Left lung (tissue), 10 donors: ENCODE results near the gene VPS51. TPM values are rescaled to one million over a fixed set of nuclear protein-coding genes. Genes with fewer than 3 reads are reported as not detected.

ENCODE experiments used
- ATAC-seq: fragments of 200-7000 bp; cut with Tn5 transposase; one replicate; pipeline ENCODE4 v1.9.1; 2020; ENCODE audit warnings: moderate library complexity
- DNase-seq, 4 donors: peaks; one replicate each; pipeline ENCODE4 v3.0.0-alpha.2; 2013 to 2020
- H3K27ac ChIP-seq, 2 donors: fragments of 200-600 bp; sonication (generic) in 1 of 2; one replicate each; pipeline versions ENCODE4 v1.5.0 to v1.8.0; 2020 to 2021
- H3K27me3 ChIP-seq, 2 donors: fragments of 200-600 bp; sonication (generic) in 1 of 2; one replicate each; pipeline versions ENCODE4 v1.5.0 to v1.8.0; 2020 to 2021
- H3K36me3 ChIP-seq, 2 donors: fragments of 200-600 bp; sonication (generic) in 1 of 2; one replicate each; pipeline versions ENCODE4 v1.5.0 to v1.8.0; 2020 to 2021
- H3K4me1 ChIP-seq, 2 donors: fragments of 200-600 bp; one replicate each; pipeline ENCODE4 v1.8.0; 2021
- H3K4me3 ChIP-seq, 2 donors: fragments of 200-600 bp; sonication (generic) in 1 of 2; one replicate each; pipeline versions ENCODE4 v1.5.0 to v1.8.0; 2020 to 2021; ENCODE audit warnings: mild to moderate bottlenecking in 1 of 2
- H3K9me3 ChIP-seq, 2 donors: fragments of 200-600 bp; sonication (generic) in 1 of 2; one replicate each; pipeline versions ENCODE4 v1.5.0 to v1.8.0; 2020 to 2021
- intact Hi-C, 2 donors: fragments of 100-400 bp; cut with DNase I; formaldehyde crosslinking; loops; one replicate each; pipeline versions ENCODE4 v1.11.2 to v1.14.2; 2022
- polyA plus RNA-seq, 6 donors: library from polyadenylated mRNA; unstranded; fragments of 120-200 nt; gene quantifications; one replicate each; pipeline ENCODE4 v1.2.1, GENCODE V29; 2013; ENCODE audit not compliant: insufficient read length in 6 of 6
- total RNA-seq, 2 donors: library from RNA; stranded (reverse); fragmentation: NEBNext Ultra II Directional; extraction: Animal tissue kit (Norgen Biotek cat#: 25700); gene quantifications; one replicate each; pipeline ENCODE4 v1.2.1, GENCODE V29; 2021
- TF ChIP-seq, protein P1 (sequence below), 2 donors: fragments of 200-600 bp; sonication (generic) in 1 of 2; IDR thresholded peaks; one replicate each; pipeline versions ENCODE4 v1.5.0 to v1.8.0; 2021; ENCODE audit warnings: antibody characterized with exemption in 2 of 2
- donor health status: DM: no; HTN: yes; CAD: no.
- donor health status: DM: no; HTN: no; CAD: no.

The VPS51 gene
- total and polyA plus RNA-seq, 8 donors, result 79.4 to 143 (median 108) TPM

DNA sequence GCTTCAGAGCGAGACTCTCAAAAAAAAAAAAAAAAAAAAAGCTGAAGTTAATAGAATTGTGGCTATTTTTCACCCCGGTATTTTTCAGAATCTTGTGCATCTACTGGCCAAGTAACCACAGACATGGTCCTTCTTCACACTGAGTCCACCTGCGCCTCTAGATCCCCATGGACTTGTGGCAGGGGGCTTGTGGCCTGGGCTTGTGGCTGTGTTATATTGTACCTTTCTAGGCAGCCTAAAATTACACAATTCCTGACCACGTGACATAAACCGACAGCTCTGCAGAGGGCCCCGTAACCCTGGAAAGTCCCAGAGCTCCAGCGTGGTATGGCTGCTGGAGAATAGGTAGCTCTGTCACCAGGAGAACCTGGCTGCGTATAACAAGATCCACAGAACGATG is 26.8 kb upstream of the VPS51 start:
- intact Hi-C loops, result no loop called here
- DNase-seq (no peak), ATAC-seq (no peak)
- H3K4me3 ChIP-seq, result no peak overlapping the region
- H3K36me3 ChIP-seq, result no peaks in the 10 kb centered on the region
- no peaks in the 10 kb centered on the region for H3K9me3 ChIP-seq
- no peaks in the 10 kb centered on the region for H3K4me1 ChIP-seq
- no peak overlapping the region for H3K27ac ChIP-seq
- no peaks in the 10 kb centered on the region for H3K27me3 ChIP-seq
- TF ChIP-seq, protein P1, sequence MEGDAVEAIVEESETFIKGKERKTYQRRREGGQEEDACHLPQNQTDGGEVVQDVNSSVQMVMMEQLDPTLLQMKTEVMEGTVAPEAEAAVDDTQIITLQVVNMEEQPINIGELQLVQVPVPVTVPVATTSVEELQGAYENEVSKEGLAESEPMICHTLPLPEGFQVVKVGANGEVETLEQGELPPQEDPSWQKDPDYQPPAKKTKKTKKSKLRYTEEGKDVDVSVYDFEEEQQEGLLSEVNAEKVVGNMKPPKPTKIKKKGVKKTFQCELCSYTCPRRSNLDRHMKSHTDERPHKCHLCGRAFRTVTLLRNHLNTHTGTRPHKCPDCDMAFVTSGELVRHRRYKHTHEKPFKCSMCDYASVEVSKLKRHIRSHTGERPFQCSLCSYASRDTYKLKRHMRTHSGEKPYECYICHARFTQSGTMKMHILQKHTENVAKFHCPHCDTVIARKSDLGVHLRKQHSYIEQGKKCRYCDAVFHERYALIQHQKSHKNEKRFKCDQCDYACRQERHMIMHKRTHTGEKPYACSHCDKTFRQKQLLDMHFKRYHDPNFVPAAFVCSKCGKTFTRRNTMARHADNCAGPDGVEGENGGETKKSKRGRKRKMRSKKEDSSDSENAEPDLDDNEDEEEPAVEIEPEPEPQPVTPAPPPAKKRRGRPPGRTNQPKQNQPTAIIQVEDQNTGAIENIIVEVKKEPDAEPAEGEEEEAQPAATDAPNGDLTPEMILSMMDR (IDR thresholded peaks at IDR 0.05), result no peak

DNA sequence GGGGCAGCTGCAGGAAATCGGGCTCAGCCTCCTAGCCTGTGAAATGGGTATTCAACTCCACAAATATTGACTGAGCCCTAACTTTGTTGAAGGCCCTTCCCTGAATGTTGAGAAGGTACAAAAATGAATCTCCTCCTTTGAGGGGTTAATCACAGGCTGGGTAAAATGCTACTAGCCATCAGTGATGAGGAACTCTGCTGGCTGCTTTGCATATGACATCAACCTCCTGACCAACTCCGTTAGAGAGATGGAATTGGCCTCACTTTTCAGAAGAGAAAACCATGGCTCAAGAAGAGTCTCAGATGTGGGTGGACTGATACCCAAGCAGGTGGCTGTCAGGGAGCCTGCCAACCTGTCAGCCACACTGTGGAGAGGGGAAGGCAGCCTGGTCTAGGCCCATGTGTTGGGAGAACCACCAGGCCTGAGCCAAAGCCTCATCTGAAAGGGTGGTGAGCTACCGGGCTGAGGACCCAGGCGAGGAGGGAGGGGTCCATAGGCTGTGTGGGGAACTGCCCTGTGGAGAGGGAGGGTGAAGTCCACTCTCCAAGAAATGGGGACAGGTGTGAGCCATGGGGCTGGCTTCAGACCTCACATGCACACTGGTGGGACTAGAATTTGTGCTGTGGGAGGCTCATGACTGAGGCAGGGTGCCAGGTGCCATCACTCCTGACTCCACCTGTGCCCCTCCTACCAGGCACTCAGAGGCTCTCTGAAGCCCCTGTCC is 23.9 kb upstream of the VPS51 start:
- no peaks in the 10 kb centered on the region for H3K27me3 ChIP-seq
- no peaks in the 10 kb centered on the region for H3K9me3 ChIP-seq
- no peak for DNase-seq
- ATAC-seq, result no peak
- H3K4me1 ChIP-seq, result no peaks in the 10 kb centered on the region
- no peak overlapping the region for H3K4me3 ChIP-seq
- H3K27ac ChIP-seq, result no peak overlapping the region
- TF ChIP-seq, protein P1 (IDR thresholded peaks at IDR 0.05), result no peak
- intact Hi-C loops, result no loop called here
- no peaks in the 10 kb centered on the region for H3K36me3 ChIP-seq

DNA sequence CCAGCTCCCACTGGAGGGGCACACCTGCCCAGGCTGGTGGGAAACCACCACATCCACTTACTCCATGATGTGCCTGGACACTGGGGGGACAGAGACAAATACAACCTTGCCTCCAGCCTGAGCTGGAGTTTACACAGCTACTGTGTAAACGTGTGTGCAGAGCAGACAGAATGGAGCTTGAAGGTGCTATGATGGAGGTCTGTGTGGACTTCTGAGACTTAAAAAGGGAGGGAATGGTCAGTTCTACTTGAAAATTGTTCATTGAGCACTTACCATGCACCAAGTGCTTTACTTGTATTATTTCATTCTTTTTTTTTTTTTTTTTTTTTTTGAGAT is 23.4 kb upstream of the VPS51 start:
- H3K36me3 ChIP-seq, result no peaks in the 10 kb centered on the region
- H3K4me1 ChIP-seq, result no peaks in the 10 kb centered on the region
- no peaks in the 10 kb centered on the region for H3K9me3 ChIP-seq
- DNase-seq (no peak), ATAC-seq (no peak)
- no peak overlapping the region for H3K27ac ChIP-seq
- no peaks in the 10 kb centered on the region for H3K27me3 ChIP-seq
- H3K4me3 ChIP-seq, result no peak overlapping the region
- TF ChIP-seq, protein P1 (IDR thresholded peaks at IDR 0.05), result no peak
- intact Hi-C loops, result no loop called here

DNA sequence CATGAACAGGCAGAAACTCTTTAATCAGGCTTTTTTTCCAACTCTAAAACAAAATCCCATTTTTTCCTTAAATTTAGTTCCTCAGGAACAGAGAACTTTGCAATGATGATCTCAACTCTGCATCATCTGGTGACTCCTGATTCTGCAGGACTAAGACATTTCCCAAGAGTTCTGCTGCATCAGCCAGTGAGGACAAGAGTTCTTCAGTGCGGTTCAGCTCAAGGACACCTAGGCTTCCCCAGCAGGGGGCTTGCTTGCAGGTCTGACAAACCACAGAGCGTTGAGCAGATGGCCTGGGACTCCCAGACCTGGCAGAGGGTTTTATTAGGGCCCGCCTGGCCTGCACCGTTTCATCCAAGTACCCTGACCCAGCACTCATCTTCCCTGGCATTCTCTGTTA is 18.6 kb upstream of the VPS51 start:
- TF ChIP-seq, protein P1 (IDR thresholded peaks at IDR 0.05), result no peak
- H3K27me3 ChIP-seq, result no peaks in the 10 kb centered on the region
- H3K9me3 ChIP-seq, result no peaks in the 10 kb centered on the region
- no peak for DNase-seq
- ATAC-seq, result no peak
- no peak overlapping the region for H3K27ac ChIP-seq
- H3K36me3 ChIP-seq, result no peaks in the 10 kb centered on the region
- no peaks in the 10 kb centered on the region for H3K4me1 ChIP-seq
- no peak overlapping the region for H3K4me3 ChIP-seq
- intact Hi-C loops, result no loop called here

DNA sequence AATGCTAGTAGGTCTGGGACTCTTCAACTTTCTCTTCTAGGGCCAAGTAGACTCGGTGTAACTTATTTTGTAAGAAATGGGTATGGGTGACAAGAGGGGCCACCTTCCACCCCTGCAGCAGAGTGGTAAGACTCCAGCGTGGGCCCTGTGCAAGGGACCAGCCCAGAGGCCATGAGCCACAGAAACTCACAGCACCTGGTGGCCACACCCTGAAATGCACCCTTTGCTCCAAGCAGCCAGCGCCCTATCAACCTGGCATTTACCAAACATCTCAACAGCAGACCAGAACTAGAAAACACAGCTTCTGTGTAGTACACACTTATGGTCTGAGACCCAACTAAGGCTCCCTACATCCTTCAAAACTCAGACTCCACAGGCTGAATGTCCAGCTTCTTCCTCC is 17.9 kb upstream of the VPS51 start:
- Histone ChIP-seq H3K27ac (no peak overlapping the region), H3K9me3 (no peaks in the 10 kb centered on the region), H3K4me1 (peaks cover 0 to 2% of the 10 kb centered on the region in 2 donors), H3K4me3 (no peak overlapping the region), H3K27me3 (no peaks in the 10 kb centered on the region), H3K36me3 (no peaks in the 10 kb centered on the region)
- peak in 1 of 4 donors; percentile 7 for DNase-seq
- peak; percentile 91 for ATAC-seq
- intact Hi-C loops, result no loop called here
- TF ChIP-seq, protein P1 (IDR thresholded peaks at IDR 0.05), result peak; percentile 50 to 77
